ENCODE results near the gene PLCB3. TPM values are rescaled to one million over a fixed set of nuclear protein-coding genes. Genes with fewer than 3 reads are reported as not detected.
A peak's percentile ranks its signal among the peaks of the same experiment; 100 is the strongest.

PLCB3 gene
- total and polyA plus RNA-seq, 2 donors (not counting 1 experiment from before 2014, with no cell fraction given): 17.2 to 37.2 TPM

DNA sequence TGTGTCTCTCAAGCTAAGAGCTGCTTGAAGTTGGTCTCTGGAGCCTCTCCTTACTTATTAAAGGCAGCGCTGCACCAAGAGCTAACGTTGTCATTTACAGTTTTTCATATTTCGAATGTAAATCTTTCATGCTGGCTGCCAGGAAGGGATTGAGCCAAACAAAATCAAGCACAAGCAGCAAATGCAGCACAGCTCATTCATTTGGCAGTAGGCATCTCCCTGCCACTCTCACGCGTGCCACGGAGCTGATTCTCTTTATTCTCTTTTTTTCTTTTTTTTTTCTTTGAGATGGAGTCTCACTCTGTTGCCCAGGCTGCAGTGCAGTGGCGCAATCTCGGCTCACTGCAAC lies 18.4 kb upstream of the PLCB3 start:
- Histone ChIP-seq H3K36me3 (ENCODE audit: control insufficient read depth, insufficient read depth, low read length) (peaks cover 7% of the 10 kb centered on the region), H4K20me1 (ENCODE audit: control insufficient read depth, extremely low read depth, insufficient read depth, low read length) (no peaks in the 10 kb centered on the region), H3K27ac (ENCODE audit: insufficient read depth, low read length) (no peak overlapping the region), H3K4me3 (replicated peaks in 1 of 4; ENCODE audit: control extremely low read depth in 1 of 4, insufficient read depth in 1 of 4, low read depth in 3 of 4, low read length in 4 of 4) (no peak overlapping the region), H3K27me3 (ENCODE audit: control insufficient read depth, insufficient read depth, low read length) (no peaks in the 10 kb centered on the region), H3K79me2 (ENCODE audit: control insufficient read depth, insufficient read depth, low read length) (peaks cover 8% of the 10 kb centered on the region), H3K4me2 (ENCODE audit: extremely low read depth, insufficient read depth, low read length) (no peak overlapping the region), H3K9ac (ENCODE audit: insufficient read depth, low read length) (no peak overlapping the region), H3K4me1 (ENCODE audit: control insufficient read depth, extremely low read depth, insufficient read depth, low read length) (peaks cover 4% of the 10 kb centered on the region), H2AFZ (ENCODE audit: low read length) (no peak overlapping the region), H3K9me3 (ENCODE audit: control insufficient read depth, insufficient read depth, low read depth, low read length) (no peaks in the 10 kb centered on the region)
- DNase-seq (ENCODE audit: low read depth in 2 of 2): no peak
- TF ChIP-seq, protein P1, sequence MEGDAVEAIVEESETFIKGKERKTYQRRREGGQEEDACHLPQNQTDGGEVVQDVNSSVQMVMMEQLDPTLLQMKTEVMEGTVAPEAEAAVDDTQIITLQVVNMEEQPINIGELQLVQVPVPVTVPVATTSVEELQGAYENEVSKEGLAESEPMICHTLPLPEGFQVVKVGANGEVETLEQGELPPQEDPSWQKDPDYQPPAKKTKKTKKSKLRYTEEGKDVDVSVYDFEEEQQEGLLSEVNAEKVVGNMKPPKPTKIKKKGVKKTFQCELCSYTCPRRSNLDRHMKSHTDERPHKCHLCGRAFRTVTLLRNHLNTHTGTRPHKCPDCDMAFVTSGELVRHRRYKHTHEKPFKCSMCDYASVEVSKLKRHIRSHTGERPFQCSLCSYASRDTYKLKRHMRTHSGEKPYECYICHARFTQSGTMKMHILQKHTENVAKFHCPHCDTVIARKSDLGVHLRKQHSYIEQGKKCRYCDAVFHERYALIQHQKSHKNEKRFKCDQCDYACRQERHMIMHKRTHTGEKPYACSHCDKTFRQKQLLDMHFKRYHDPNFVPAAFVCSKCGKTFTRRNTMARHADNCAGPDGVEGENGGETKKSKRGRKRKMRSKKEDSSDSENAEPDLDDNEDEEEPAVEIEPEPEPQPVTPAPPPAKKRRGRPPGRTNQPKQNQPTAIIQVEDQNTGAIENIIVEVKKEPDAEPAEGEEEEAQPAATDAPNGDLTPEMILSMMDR (conservative IDR thresholded peaks at IDR 0.05 in 1 of 2, IDR thresholded peaks at IDR 0.05 in 1 of 2; ENCODE audit: low read depth in 1 of 2, low read length in 2 of 2): no peak
- TF ChIP-seq EZH2 (IDR thresholded peaks at IDR 0.05; ENCODE audit: low read length, missing control alignments): no peak

DNA sequence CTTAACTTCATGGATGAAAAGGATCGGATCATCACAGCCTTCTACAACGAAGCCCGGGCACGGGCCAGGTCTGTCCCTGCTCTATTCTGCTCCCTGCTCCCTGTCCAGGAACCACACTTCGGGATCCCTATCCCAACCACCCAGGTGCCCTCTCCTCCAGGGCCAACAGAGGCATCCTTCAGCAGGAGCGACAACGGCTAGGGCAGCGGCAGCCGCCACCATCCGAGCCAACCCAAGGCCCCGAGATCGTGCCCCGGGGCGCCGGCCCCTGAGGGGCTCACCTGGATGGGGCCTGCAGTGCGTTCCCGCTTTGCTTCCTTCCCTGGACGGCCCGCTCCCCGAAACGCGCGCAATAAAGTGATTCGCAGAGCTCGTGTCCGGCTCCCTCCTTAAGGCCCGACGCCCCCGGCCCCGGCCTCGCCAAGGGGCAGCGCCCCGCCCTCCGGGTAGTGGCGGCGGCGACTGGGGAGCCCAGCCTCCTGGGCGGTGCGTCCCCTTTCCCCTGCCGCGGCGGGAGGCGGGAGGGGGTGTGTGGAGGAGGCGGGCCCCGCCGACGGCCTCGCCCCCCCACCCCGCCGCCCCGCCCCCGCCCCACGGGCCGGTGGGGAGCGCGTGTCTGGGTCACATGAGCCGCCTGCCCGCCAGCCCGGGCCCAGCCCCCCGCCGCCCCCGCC lies 17.3 kb upstream of the PLCB3 start, which contains the start of gene VEGFB:
TSS of gene VEGFB (plus strand) at position 672 of the 674 bp plus-strand sequence. CDS start 250 bp downstream, outside the sequence.
- peaks cover 13% of the 10 kb centered on the region for H3K36me3 ChIP-seq (ENCODE audit: control insufficient read depth, insufficient read depth, low read length)
- peaks cover 4% of the 10 kb centered on the region for H3K4me1 ChIP-seq (ENCODE audit: control insufficient read depth, extremely low read depth, insufficient read depth, low read length)
- DNase-seq (ENCODE audit: low read depth in 2 of 2): peak; percentile 34 to 55
- H3K4me3 ChIP-seq (replicated peaks in 1 of 4; ENCODE audit: control extremely low read depth in 1 of 4, insufficient read depth in 1 of 4, low read depth in 3 of 4, low read length in 4 of 4): peak within 1 kb of the TSS; percentile 58 to 76 (median 70)
- H3K79me2 ChIP-seq (ENCODE audit: control insufficient read depth, insufficient read depth, low read length): peaks cover 8% of the 10 kb centered on the region
- H3K9ac ChIP-seq (ENCODE audit: insufficient read depth, low read length): peak within 1 kb of the TSS; percentile 46
- H3K4me2 ChIP-seq (ENCODE audit: extremely low read depth, insufficient read depth, low read length): peak within 1 kb of the TSS; percentile 96
- H2AFZ ChIP-seq (ENCODE audit: low read length): no peak within 1 kb of the TSS
- TF ChIP-seq, protein P1 (conservative IDR thresholded peaks at IDR 0.05 in 1 of 2, IDR thresholded peaks at IDR 0.05 in 1 of 2; ENCODE audit: low read depth in 1 of 2, low read length in 2 of 2): no peak
- no peak for TF ChIP-seq EZH2 (IDR thresholded peaks at IDR 0.05; ENCODE audit: low read length, missing control alignments)
- H3K27ac ChIP-seq (ENCODE audit: insufficient read depth, low read length): peak within 1 kb of the TSS; percentile 32
- H4K20me1 ChIP-seq (ENCODE audit: control insufficient read depth, extremely low read depth, insufficient read depth, low read length): no peaks in the 10 kb centered on the region
- H3K27me3 ChIP-seq (ENCODE audit: control insufficient read depth, insufficient read depth, low read length): no peaks in the 10 kb centered on the region
- no peaks in the 10 kb centered on the region for H3K9me3 ChIP-seq (ENCODE audit: control insufficient read depth, insufficient read depth, low read depth, low read length)

DNA sequence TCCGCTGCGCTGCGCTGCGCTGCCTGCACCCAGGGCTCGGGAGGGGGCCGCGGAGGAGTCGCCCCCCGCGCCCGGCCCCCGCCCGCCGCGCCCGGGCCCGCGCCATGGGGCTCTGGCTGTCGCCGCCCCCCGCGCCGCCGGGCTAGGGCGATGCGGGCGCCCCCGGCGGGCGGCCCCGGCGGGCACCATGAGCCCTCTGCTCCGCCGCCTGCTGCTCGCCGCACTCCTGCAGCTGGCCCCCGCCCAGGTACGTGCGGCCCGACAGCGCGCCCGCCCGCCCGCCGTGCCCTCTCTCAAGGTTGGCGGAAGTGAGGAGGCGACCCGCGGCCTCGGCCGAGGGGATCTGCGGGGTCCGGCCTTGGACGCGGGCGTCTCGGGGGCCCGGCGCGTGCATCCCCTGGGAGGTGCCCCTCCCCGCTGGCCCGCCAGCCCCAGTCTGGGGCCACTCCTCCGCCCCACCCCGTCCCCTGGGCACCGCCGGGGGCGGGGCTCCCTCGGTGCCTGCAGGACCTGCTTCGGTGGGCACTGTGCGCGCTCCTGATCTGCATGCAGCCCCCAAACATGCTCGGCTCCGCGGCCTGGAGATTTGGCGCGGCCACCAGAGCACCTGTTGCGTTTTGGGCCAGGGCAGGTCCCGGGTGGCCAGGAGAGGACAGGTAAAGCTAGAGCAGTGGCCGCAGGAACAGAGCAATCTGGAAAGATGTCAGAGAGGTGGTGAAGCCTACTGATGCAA lies 16.5 kb upstream of the PLCB3 start:
- Histone ChIP-seq H3K4me3 (replicated peaks in 1 of 4; ENCODE audit: control extremely low read depth in 1 of 4, insufficient read depth in 1 of 4, low read depth in 3 of 4, low read length in 4 of 4) (peak overlapping the region; percentile 54 to 76 (median 70)), H2AFZ (ENCODE audit: low read length) (no peak overlapping the region), H3K36me3 (ENCODE audit: control insufficient read depth, insufficient read depth, low read length) (peaks cover 13% of the 10 kb centered on the region), H3K4me1 (ENCODE audit: control insufficient read depth, extremely low read depth, insufficient read depth, low read length) (peaks cover 4% of the 10 kb centered on the region), H3K4me2 (ENCODE audit: extremely low read depth, insufficient read depth, low read length) (peak overlapping the region; percentile 96), H3K9me3 (ENCODE audit: control insufficient read depth, insufficient read depth, low read depth, low read length) (no peaks in the 10 kb centered on the region), H3K27ac (ENCODE audit: insufficient read depth, low read length) (peak overlapping the region; percentile 32), H3K79me2 (ENCODE audit: control insufficient read depth, insufficient read depth, low read length) (peaks cover 8% of the 10 kb centered on the region), H3K9ac (ENCODE audit: insufficient read depth, low read length) (peak overlapping the region; percentile 46), H4K20me1 (ENCODE audit: control insufficient read depth, extremely low read depth, insufficient read depth, low read length) (no peaks in the 10 kb centered on the region), H3K27me3 (ENCODE audit: control insufficient read depth, insufficient read depth, low read length) (no peaks in the 10 kb centered on the region)
- DNase-seq (ENCODE audit: low read depth in 2 of 2): no peak
- no peak for TF ChIP-seq EZH2 (IDR thresholded peaks at IDR 0.05; ENCODE audit: low read length, missing control alignments)
- TF ChIP-seq, protein P1 (conservative IDR thresholded peaks at IDR 0.05 in 1 of 2, IDR thresholded peaks at IDR 0.05 in 1 of 2; ENCODE audit: low read depth in 1 of 2, low read length in 2 of 2): no peak

Measured in fibroblast of lung (primary cell).